A549 (cell line): ENCODE measurements around the gene HERC4.

Experiments used
- BHLHE40 ChIP-seq: IDR thresholded peaks from 2 replicates; pipeline ENCODE4 v1.6.1; 2012; ENCODE audit warnings: low read depth, low read length, inconsistent platforms
- CTCF ChIP-seq: fragments of >200 bp; sonication (Bioruptor Twin); formaldehyde crosslinking; IDR thresholded peaks from 3 replicates; pipeline ENCODE4 v1.5.1; 2016
- E2F6 ChIP-seq: IDR thresholded peaks from 2 replicates; pipeline ENCODE4 v1.6.1; 2012; ENCODE audit warnings: low read depth, borderline replicate concordance
- HOXA7 ChIP-seq: fragments of 250-450 bp; sonication (Bioruptor Pico); IDR thresholded peaks from 2 replicates; pipeline ENCODE4 v1.5.0; 2020; ENCODE audit warnings: mild to moderate bottlenecking, moderate library complexity
- JUN ChIP-seq, 2 experiments: fragments of >200 bp; sonication (Bioruptor Twin); formaldehyde crosslinking; IDR thresholded peaks; 2 replicates in 1 of 2; 3 replicates in 1 of 2; pipeline ENCODE4 v1.6.1; 2016 to 2017
- MAFK ChIP-seq: fragments of 450-650 bp; IDR thresholded peaks from 2 replicates; pipeline ENCODE4 v1.6.1; 2014; ENCODE audit not compliant: partially characterized antibody
- NFE2L2 ChIP-seq: fragments of 150-350 bp; conservative IDR thresholded peaks from 2 replicates; pipeline ENCODE4 v1.6.1; 2014; ENCODE audit warnings: low read length
- PHF8 ChIP-seq: fragments of 200-600 bp; sonication (generic); IDR thresholded peaks from 2 replicates; pipeline ENCODE4 v1.6.1; 2016; ENCODE audit warnings: low read depth, mild to moderate bottlenecking, antibody characterized with exemption, moderate library complexity, borderline replicate concordance
- POLR2A ChIP-seq: IDR thresholded peaks from 2 replicates; pipeline ENCODE4 v1.6.1; 2012; ENCODE audit warnings: mild to moderate bottlenecking, low read length
- POLR2AphosphoS2 ChIP-seq: conservative IDR thresholded peaks from 2 replicates; pipeline ENCODE4 v1.6.1; 2012; ENCODE audit warnings: low read length, improper control_type of control experiment, inconsistent platforms
- RAD21 ChIP-seq, 2 experiments: fragments of >200 bp in 1 of 2; sonication (Bioruptor Twin) in 1 of 2; formaldehyde crosslinking in 1 of 2; IDR thresholded peaks in 1 of 2; conservative IDR thresholded peaks in 1 of 2; 2 replicates in 1 of 2; 3 replicates in 1 of 2; pipeline ENCODE4 v1.6.1; 2012 to 2018; ENCODE audit warnings: inconsistent platforms in 1 of 2

- TF ChIP-seq E2F6 = no peak
- no peak for TF ChIP-seq RAD21 (conservative IDR thresholded peaks at IDR 0.05 in 1 of 2, IDR thresholded peaks at IDR 0.05 in 1 of 2)
- no peak for TF ChIP-seq CTCF
- TF ChIP-seq NFE2L2 = no peak
- no peak for TF ChIP-seq MAFK
- no peak for TF ChIP-seq POLR2A
- TF ChIP-seq POLR2AphosphoS2 = no peak
- TF ChIP-seq JUN (IDR thresholded peaks at IDR 0.05) = no peak
- TF ChIP-seq HOXA7 (CRISPR knock-in tag) = no peak
- TF ChIP-seq BHLHE40 = no peak
- no peak for TF ChIP-seq PHF8
Measured at GRCh38 chr10:67883710-67884312, 191.3 kb downstream of the HERC4 start.
